HG02973 (cell line): ENCODE data around the gene GBX1.

Experiments used
- ATAC-seq: cut with Tn5 transposase; IDR thresholded peaks from one replicate; pipeline ENCODE4 v1.9.1; 2021; ENCODE audit warnings: moderate library complexity; ENCODE audit not compliant: unreplicated experiment

Gene GBX1

GRCh38 chr7:151141311-151141854 is 26.1 kb downstream of the GBX1 start:
- ATAC-seq, result no peak

GRCh38 chr7:151140826-151141225 is 26.7 kb downstream of the GBX1 start:
- ATAC-seq, result no peak

GRCh38 chr7:151139791-151140190 is 27.7 kb downstream of the GBX1 start:
- ATAC-seq, result no peak

- no peak for ATAC-seq
Measured at GRCh38 chr7:151139071-151139790, 28.3 kb downstream of the GBX1 start.

- ATAC-seq, result no peak
Measured at GRCh38 chr7:151138153-151138851, 29.2 kb downstream of the GBX1 start.

- no peak for ATAC-seq
Measured at GRCh38 chr7:151137791-151138152, 29.7 kb downstream of the GBX1 start.

GRCh38 chr7:151137076-151137675 is 30.3 kb downstream of the GBX1 start:
- no peak for ATAC-seq

GRCh38 chr7:151135866-151136843 is 31.3 kb downstream of the GBX1 start:
- ATAC-seq, result no peak

GRCh38 chr7:151135525-151135845 is 32.0 kb downstream of the GBX1 start:
- ATAC-seq, result no peak

GRCh38 chr7:151134743-151135524 is 32.6 kb downstream of the GBX1 start:
- no peak for ATAC-seq

- no peak for ATAC-seq
Measured at GRCh38 chr7:151133986-151134742, 33.3 kb downstream of the GBX1 start.

- ATAC-seq, result no peak
Measured at GRCh38 chr7:151133266-151133985, 34.1 kb downstream of the GBX1 start.

GRCh38 chr7:151132461-151133205 is 34.9 kb downstream of the GBX1 start:
- ATAC-seq, result no peak

- no peak for ATAC-seq
Measured at GRCh38 chr7:151131592-151132293, 35.8 kb downstream of the GBX1 start.

GRCh38 chr7:151131224-151131591 is 36.3 kb downstream of the GBX1 start:
- ATAC-seq, result no peak

GRCh38 chr7:151130741-151131157 is 36.7 kb downstream of the GBX1 start:
- no peak for ATAC-seq

- no peak for ATAC-seq
Measured at GRCh38 chr7:151129960-151130591, 37.4 kb downstream of the GBX1 start.
